Neuron (in vitro differentiated cells): Measurements from ENCODE around the gene SAFB2.

ENCODE experiments used
- H2AFZ ChIP-seq: one replicate; pipeline ENCODE4 v1.6.1; 2013; ENCODE audit warnings: low read depth, mild to moderate bottlenecking, inconsistent platforms, low read length, moderate library complexity
- H3K27me3 ChIP-seq: one replicate; pipeline ENCODE4 v1.6.1; 2013; ENCODE audit warnings: low read length; ENCODE audit not compliant: insufficient read depth
- H3K36me3 ChIP-seq: one replicate; pipeline ENCODE4 v1.6.1; 2013; ENCODE audit warnings: low read length; ENCODE audit not compliant: insufficient read depth
- H3K4me1 ChIP-seq: one replicate; pipeline ENCODE4 v1.6.1; 2013; ENCODE audit warnings: low read length; ENCODE audit not compliant: insufficient read depth
- H3K4me3 ChIP-seq: 2 replicates; pipeline ENCODE4 v1.5.1; 2013; ENCODE audit warnings: mild to moderate bottlenecking, low read length, moderate library complexity
- H3K9me3 ChIP-seq: one replicate; pipeline ENCODE4 v1.6.1; 2013; ENCODE audit warnings: low read length

SAFB2 gene

GRCh38 chr19:5651361-5651760, 28.8 kb upstream of the SAFB2 start:
- H2AFZ ChIP-seq = no peak overlapping the region
- no peaks in the 10 kb centered on the region for H3K9me3 ChIP-seq
- H3K4me1 ChIP-seq = no peaks in the 10 kb centered on the region
- H3K27me3 ChIP-seq = no peaks in the 10 kb centered on the region
- H3K36me3 ChIP-seq = peaks cover 85% of the 10 kb centered on the region
- H3K4me3 ChIP-seq = no peak overlapping the region

- Histone ChIP-seq H2AFZ (no peak overlapping the region), H3K4me1 (no peaks in the 10 kb centered on the region), H3K27me3 (no peaks in the 10 kb centered on the region), H3K36me3 (peaks cover 86% of the 10 kb centered on the region), H3K9me3 (no peaks in the 10 kb centered on the region), H3K4me3 (no peak overlapping the region)
Observed at GRCh38 chr19:5648464-5648863, 25.9 kb upstream of the SAFB2 start.

GRCh38 chr19:5646703-5647102, 24.1 kb upstream of the SAFB2 start:
- Histone ChIP-seq H3K9me3 (no peaks in the 10 kb centered on the region), H3K4me1 (no peaks in the 10 kb centered on the region), H3K27me3 (no peaks in the 10 kb centered on the region), H2AFZ (no peak overlapping the region), H3K4me3 (no peak overlapping the region), H3K36me3 (peaks cover 85% of the 10 kb centered on the region)

GRCh38 chr19:5645409-5645808, 22.8 kb upstream of the SAFB2 start:
- Histone ChIP-seq H3K36me3 (peaks cover 83% of the 10 kb centered on the region), H3K9me3 (no peaks in the 10 kb centered on the region)

GRCh38 chr19:5644037-5644436, 21.5 kb upstream of the SAFB2 start:
- Histone ChIP-seq H3K4me3 (no peak overlapping the region), H3K36me3 (peaks cover 75% of the 10 kb centered on the region), H2AFZ (no peak overlapping the region), H3K4me1 (no peaks in the 10 kb centered on the region), H3K27me3 (no peaks in the 10 kb centered on the region), H3K9me3 (no peaks in the 10 kb centered on the region)

More at GRCh38 chr19:5645409-5645808, 22.8 kb upstream of the SAFB2 start:
- Histone ChIP-seq H2AFZ (no peak overlapping the region), H3K4me3 (no peak overlapping the region), H3K27me3 (no peaks in the 10 kb centered on the region), H3K4me1 (no peaks in the 10 kb centered on the region)

GRCh38 chr19:5643060-5643459, 20.5 kb upstream of the SAFB2 start:
- Histone ChIP-seq H3K9me3 (no peaks in the 10 kb centered on the region), H3K27me3 (no peaks in the 10 kb centered on the region), H2AFZ (no peak overlapping the region), H3K4me1 (no peaks in the 10 kb centered on the region), H3K4me3 (no peak overlapping the region), H3K36me3 (peaks cover 72% of the 10 kb centered on the region)

GRCh38 chr19:5642204-5642603, 19.6 kb upstream of the SAFB2 start:
- no peak overlapping the region for H2AFZ ChIP-seq
- no peaks in the 10 kb centered on the region for H3K4me1 ChIP-seq
- H3K36me3 ChIP-seq = peaks cover 63% of the 10 kb centered on the region
- no peaks in the 10 kb centered on the region for H3K9me3 ChIP-seq
- no peaks in the 10 kb centered on the region for H3K27me3 ChIP-seq
- H3K4me3 ChIP-seq = no peak overlapping the region

GRCh38 chr19:5641171-5641570, 18.6 kb upstream of the SAFB2 start:
- Histone ChIP-seq H3K27me3 (no peaks in the 10 kb centered on the region), H3K4me1 (no peaks in the 10 kb centered on the region), H3K9me3 (no peaks in the 10 kb centered on the region), H3K36me3 (peaks cover 55% of the 10 kb centered on the region), H2AFZ (no peak overlapping the region), H3K4me3 (no peak overlapping the region)

- Histone ChIP-seq H3K36me3 (peaks cover 44% of the 10 kb centered on the region), H2AFZ (no peak overlapping the region), H3K4me3 (no peak overlapping the region), H3K27me3 (no peaks in the 10 kb centered on the region), H3K9me3 (no peaks in the 10 kb centered on the region), H3K4me1 (no peaks in the 10 kb centered on the region)
Observed at GRCh38 chr19:5637971-5638370, 15.4 kb upstream of the SAFB2 start.

GRCh38 chr19:5635427-5635826, 12.9 kb upstream of the SAFB2 start:
- H3K9me3 ChIP-seq = no peaks in the 10 kb centered on the region
- H3K36me3 ChIP-seq = peaks cover 36% of the 10 kb centered on the region
- no peak overlapping the region for H2AFZ ChIP-seq
- H3K4me3 ChIP-seq = no peak overlapping the region
- no peaks in the 10 kb centered on the region for H3K27me3 ChIP-seq
- no peaks in the 10 kb centered on the region for H3K4me1 ChIP-seq

- H3K4me1 ChIP-seq = no peaks in the 10 kb centered on the region
- no peak overlapping the region for H2AFZ ChIP-seq
- H3K4me3 ChIP-seq = no peak overlapping the region
- H3K9me3 ChIP-seq = no peaks in the 10 kb centered on the region
- H3K27me3 ChIP-seq = no peaks in the 10 kb centered on the region
- H3K36me3 ChIP-seq = peaks cover 58% of the 10 kb centered on the region
Observed at GRCh38 chr19:5632657-5633056, 10.1 kb upstream of the SAFB2 start.

GRCh38 chr19:5632241-5632612, 9.7 kb upstream of the SAFB2 start:
- Histone ChIP-seq H3K9me3 (no peaks in the 10 kb centered on the region), H3K36me3 (peaks cover 62% of the 10 kb centered on the region)

GRCh38 chr19:5631567-5632240, 9.1 kb upstream of the SAFB2 start:
- Histone ChIP-seq H3K27me3 (no peaks in the 10 kb centered on the region), H3K4me3 (no peak overlapping the region), H3K4me1 (no peaks in the 10 kb centered on the region), H3K9me3 (no peaks in the 10 kb centered on the region), H3K36me3 (peaks cover 67% of the 10 kb centered on the region), H2AFZ (no peak overlapping the region)

More at GRCh38 chr19:5632241-5632612, 9.7 kb upstream of the SAFB2 start:
- Histone ChIP-seq H3K4me3 (no peak overlapping the region), H3K27me3 (no peaks in the 10 kb centered on the region), H2AFZ (no peak overlapping the region), H3K4me1 (no peaks in the 10 kb centered on the region)

- Histone ChIP-seq H3K9me3 (no peaks in the 10 kb centered on the region), H3K4me1 (peaks cover 20% of the 10 kb centered on the region), H3K27me3 (no peaks in the 10 kb centered on the region), H3K36me3 (peaks cover 73% of the 10 kb centered on the region), H3K4me3 (no peak overlapping the region), H2AFZ (no peak overlapping the region)
Observed at GRCh38 chr19:5628919-5629481, 6.4 kb upstream of the SAFB2 start.
